Prostate gland (tissue), 2 donors: ENCODE measurements around the gene HOXA11.

ENCODE experiments used
- POLR2A ChIP-seq: fragments of 450-650 bp; IDR thresholded peaks from one replicate; pipeline ENCODE4 v1.6.1; 2016; ENCODE audit warnings: antibody characterized with exemption, mild to moderate bottlenecking
- TF ChIP-seq, protein P1 (sequence below), 4 experiments: fragments of 200-600 bp in 2 of 4; fragments of 450-650 bp in 2 of 4; sonication (generic) in 2 of 4; IDR thresholded peaks; 1 replicate in 3 of 4; 2 replicates in 1 of 4; pipeline ENCODE4 v1.5.1; 2016 to 2019; ENCODE audit warnings: antibody characterized with exemption in 4 of 4, mild to moderate bottlenecking in 2 of 4, moderate library complexity in 2 of 4

DNA sequence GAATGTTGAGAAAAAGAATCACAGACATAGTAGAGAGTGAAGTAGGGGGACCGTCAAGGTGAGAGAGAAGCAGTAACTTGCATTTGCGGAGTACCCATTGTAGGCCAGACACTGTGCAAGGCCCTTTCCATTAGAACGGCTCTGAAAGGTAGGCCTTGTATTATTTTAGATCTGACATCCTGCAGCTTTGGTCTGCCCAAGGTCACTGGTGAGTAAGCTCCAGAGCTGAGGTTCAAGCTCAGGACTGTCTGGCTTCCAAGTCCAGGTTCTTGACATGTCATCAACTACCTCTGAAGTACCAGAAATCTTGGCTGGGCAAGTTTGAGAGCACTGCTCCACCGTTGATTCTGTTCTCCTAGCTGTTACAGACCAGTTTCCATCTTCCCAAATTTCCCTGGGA lies 44.4 kb upstream of the HOXA11 start:
- TF ChIP-seq, protein P1, sequence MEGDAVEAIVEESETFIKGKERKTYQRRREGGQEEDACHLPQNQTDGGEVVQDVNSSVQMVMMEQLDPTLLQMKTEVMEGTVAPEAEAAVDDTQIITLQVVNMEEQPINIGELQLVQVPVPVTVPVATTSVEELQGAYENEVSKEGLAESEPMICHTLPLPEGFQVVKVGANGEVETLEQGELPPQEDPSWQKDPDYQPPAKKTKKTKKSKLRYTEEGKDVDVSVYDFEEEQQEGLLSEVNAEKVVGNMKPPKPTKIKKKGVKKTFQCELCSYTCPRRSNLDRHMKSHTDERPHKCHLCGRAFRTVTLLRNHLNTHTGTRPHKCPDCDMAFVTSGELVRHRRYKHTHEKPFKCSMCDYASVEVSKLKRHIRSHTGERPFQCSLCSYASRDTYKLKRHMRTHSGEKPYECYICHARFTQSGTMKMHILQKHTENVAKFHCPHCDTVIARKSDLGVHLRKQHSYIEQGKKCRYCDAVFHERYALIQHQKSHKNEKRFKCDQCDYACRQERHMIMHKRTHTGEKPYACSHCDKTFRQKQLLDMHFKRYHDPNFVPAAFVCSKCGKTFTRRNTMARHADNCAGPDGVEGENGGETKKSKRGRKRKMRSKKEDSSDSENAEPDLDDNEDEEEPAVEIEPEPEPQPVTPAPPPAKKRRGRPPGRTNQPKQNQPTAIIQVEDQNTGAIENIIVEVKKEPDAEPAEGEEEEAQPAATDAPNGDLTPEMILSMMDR (IDR thresholded peaks at IDR 0.05) = no peak
- TF ChIP-seq POLR2A = no peak
